Measurements from ENCODE around the gene EXOC4.

- TF ChIP-seq, protein P1, sequence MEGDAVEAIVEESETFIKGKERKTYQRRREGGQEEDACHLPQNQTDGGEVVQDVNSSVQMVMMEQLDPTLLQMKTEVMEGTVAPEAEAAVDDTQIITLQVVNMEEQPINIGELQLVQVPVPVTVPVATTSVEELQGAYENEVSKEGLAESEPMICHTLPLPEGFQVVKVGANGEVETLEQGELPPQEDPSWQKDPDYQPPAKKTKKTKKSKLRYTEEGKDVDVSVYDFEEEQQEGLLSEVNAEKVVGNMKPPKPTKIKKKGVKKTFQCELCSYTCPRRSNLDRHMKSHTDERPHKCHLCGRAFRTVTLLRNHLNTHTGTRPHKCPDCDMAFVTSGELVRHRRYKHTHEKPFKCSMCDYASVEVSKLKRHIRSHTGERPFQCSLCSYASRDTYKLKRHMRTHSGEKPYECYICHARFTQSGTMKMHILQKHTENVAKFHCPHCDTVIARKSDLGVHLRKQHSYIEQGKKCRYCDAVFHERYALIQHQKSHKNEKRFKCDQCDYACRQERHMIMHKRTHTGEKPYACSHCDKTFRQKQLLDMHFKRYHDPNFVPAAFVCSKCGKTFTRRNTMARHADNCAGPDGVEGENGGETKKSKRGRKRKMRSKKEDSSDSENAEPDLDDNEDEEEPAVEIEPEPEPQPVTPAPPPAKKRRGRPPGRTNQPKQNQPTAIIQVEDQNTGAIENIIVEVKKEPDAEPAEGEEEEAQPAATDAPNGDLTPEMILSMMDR (IDR thresholded peaks at IDR 0.05; ENCODE audit: low read length), result no peak
- TF ChIP-seq EZH2 (IDR thresholded peaks at IDR 0.05; ENCODE audit: borderline replicate concordance, low read length), result no peak
These were observed 138.3 kb downstream of the EXOC4 start for GRCh38 chr7:133391206-133391605.

Data from OCI-LY1 (cell line).